Thyroid gland (tissue), 4 donors: Measurements from ENCODE around the gene EIF3B.

Experiments
- POLR2A ChIP-seq, 2 donors: fragments of 450-650 bp; IDR thresholded peaks; one replicate each; pipeline ENCODE4 v1.6.1; 2017; ENCODE audit warnings: antibody characterized with exemption in 2 of 2, mild to moderate bottlenecking in 2 of 2, moderate library complexity in 1 of 2
- TF ChIP-seq, protein P1 (sequence below), 6 experiments: fragments of 200-600 bp in 3 of 6; fragments of 450-650 bp in 3 of 6; sonication (generic) in 3 of 6; IDR thresholded peaks; one replicate each; pipeline ENCODE4 v1.5.1; 2016 to 2019; ENCODE audit warnings: antibody characterized with exemption in 6 of 6, mild to moderate bottlenecking in 2 of 6, inconsistent platforms in 1 of 6, moderate library complexity in 1 of 6

DNA sequence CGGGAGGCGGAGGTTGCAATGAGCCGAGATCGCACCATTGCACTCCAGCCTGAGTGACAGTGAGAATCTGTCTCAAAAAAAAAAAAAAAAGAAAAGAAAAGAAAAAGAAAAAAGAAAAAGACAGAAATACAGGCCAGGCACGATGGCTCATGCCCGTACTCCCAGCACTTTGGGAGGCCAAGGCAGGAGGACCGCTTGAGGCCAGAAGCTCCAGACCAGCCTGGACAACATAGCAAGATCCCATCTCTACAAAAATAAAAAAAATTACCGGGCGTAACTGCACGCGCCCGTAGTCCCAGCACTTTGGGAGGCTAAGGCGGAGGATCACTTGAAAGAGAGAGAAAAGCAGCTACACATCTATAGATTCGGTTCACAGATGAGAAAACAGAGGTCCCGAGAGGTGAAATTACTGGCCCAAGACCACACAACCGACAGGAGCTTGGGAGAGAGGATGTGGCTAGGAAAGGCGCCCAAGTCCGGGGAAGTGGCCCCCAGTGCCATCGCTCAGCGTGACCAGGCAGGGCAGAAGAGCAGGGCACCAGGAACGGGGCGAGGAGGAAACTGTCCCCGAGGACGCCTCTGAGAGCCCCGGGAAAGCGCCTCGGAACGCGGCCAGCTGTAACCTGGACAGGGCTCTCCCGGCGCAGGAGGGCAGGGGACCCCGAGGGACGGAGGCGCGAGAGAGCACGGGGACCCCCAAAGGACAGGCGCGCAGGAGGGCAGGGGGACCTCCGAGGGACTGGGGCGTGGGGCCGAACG, 41.0 kb upstream of the EIF3B start:
- TF ChIP-seq, protein P1, sequence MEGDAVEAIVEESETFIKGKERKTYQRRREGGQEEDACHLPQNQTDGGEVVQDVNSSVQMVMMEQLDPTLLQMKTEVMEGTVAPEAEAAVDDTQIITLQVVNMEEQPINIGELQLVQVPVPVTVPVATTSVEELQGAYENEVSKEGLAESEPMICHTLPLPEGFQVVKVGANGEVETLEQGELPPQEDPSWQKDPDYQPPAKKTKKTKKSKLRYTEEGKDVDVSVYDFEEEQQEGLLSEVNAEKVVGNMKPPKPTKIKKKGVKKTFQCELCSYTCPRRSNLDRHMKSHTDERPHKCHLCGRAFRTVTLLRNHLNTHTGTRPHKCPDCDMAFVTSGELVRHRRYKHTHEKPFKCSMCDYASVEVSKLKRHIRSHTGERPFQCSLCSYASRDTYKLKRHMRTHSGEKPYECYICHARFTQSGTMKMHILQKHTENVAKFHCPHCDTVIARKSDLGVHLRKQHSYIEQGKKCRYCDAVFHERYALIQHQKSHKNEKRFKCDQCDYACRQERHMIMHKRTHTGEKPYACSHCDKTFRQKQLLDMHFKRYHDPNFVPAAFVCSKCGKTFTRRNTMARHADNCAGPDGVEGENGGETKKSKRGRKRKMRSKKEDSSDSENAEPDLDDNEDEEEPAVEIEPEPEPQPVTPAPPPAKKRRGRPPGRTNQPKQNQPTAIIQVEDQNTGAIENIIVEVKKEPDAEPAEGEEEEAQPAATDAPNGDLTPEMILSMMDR (IDR thresholded peaks at IDR 0.05) = no peak
- no peak for TF ChIP-seq POLR2A (IDR thresholded peaks at IDR 0.05)
